T-helper 9 cell (primary cell): ENCODE measurements around the gene EEF1B2.
A peak's percentile ranks its signal among the peaks of the same experiment; 100 is the strongest.
"Not testable (repeated sequence)": the region's sequence is repeated elsewhere in the genome, so short reads cannot be mapped to it uniquely, and the experiment has no call there.

Source experiments
- DNase-seq: peaks from one replicate; pipeline ENCODE4 v3.0.0-alpha.2; 2020
- total RNA-seq, 2 donors: gene quantifications; one replicate each; lab custom pipeline; 2026; lab: John Stamatoyannopoulos, UW

EEF1B2 gene
- total RNA-seq = 544 to 618 reads per million in 2 donors

DNA sequence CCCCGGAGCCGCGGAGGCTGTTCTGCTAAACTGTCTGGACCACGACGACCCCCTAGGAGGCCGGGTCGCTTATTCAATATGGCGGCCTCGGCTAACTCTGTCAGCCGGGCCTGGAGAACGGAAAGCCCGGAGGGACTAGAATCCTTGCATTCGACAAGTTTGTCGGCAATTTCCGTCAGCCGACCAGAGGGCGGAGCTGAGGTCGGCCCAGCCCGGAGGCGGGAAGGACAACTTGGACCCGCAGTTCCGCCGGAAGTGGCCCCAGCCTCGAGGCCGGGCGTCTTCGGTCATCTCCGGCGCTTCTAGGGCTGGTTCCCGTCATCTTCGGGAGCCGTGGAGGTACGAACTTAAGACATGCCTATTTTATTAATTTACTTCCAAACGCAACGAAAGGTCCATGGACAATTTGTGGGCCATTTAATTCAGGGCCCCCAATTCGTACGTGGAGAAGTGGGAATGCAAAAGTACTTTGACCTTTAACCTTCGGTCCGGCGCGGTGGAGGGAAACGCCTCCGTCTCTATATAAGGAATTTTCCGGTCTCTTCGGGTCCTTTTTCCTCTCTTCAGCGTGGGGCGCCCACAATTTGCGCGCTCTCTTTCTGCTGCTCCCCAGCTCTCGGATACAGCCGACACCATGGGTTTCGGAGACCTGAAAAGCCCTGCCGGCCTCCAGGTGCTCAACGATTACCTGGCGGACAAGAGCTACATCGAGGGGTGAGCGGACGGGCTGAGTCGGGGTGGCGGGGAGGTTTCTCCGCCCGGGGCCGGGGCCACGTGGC, at the start of gene EEF1B2, which contains the start of gene NDUFS1:
EEF1B2 (plus strand) TSS at position 550 of the 779 bp plus-strand sequence; CDS start at position 635, 85 bp downstream.
NDUFS1 (minus strand) TSS at position 99 of the 779 bp plus-strand sequence. CDS start 5,766 bp downstream, outside the sequence.
- DNase-seq = peak; percentile 93

DNA sequence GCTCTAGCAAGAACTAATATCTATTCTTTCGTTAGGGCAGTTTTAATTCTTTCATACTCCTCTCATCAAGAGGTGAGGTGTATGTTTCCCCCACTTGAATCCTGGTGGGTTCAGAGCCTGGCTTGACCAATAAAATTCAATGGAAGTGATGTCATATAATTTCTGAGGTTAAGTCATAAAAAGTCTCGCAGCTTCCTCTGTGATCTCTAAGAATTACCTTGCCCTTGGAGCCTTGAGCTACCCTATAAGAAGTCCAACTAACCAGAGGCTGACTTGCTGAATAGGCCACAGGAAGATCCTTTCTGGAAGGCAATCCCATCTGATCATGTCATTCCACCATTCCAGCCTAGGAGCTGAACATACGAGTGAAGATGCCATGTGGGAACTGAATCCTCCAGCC, 47.6 kb upstream of the EEF1B2 start:
- DNase-seq = no peak

DNA sequence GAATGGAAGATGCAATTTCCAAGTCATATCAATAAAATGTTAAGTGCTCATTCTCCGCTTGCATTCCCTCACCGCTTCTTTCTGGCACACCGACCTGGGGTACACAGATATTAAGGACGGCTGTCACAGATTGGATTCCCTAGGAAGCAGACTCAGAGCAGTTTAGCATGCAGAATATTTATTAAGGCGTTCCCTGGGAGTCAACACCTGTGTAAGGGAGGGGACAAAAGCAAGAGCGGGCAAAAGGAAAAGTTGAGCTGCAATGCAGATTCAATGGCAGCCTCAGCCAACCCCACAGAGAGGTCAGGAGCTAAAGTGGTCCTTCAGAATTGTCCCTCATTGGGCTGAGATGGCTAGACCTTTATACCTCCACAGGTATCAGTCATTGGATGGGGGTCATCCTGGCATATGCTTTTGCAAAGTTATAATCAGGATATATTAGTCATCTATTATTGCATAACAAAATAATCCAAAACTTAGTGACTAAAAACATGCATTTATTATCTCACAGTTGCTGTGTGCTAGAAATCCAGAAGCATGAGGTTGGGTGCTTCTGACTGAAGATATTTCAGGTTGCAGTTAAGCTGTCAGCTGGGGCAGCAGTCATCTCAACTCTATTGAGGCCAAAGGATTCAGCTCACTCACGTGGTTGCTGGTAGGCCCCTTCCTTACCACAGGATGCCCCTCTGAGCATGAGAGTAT, 46.7 kb upstream of the EEF1B2 start:
- DNase-seq = no peak

DNA sequence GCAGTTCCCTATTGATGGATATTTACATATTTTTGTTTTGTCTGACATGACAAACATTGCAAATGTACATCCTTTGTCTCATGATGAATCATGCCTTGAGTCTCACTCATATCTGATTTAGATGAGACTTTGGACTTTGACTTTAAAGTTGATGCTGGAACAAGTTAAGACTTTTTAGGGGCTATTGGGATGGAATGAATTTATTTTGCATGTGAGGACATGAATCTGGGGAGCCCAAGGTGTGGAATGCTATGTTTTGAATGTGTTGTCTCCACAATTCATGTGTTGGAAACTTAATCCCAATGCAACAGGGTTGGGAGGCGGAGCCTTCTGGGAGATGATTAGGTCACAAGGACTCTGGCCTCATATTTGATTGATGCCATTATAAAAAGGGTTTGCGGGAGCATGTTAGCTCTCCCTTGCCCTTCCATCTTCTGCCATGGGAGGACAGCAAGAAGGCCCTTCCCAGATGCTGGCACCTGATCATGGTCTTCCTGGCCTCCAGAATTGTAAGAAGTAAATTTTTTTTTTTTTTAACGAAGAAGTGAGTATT, 44.6 kb upstream of the EEF1B2 start:
- no peak for DNase-seq

DNA sequence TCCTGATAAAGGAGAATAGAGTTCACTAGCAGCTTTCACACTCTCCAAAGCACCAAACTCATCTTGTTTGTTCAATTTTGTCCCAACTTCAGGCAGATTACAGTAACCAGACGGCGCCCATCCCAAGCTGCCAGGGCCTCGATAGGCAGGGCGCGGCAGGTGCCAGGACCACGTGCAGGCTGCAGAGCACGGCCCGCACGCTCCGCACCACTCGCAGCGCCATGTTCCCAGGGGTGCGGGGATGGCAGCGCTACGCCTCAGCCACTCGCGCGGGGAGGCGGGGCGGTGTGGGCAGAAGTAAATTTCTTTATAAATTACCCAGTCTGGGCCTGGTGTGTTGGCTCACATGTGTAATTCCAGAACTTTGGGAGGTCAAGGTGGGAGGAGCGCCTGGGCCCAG, 43.4 kb upstream of the EEF1B2 start:
- no peak for DNase-seq

DNA sequence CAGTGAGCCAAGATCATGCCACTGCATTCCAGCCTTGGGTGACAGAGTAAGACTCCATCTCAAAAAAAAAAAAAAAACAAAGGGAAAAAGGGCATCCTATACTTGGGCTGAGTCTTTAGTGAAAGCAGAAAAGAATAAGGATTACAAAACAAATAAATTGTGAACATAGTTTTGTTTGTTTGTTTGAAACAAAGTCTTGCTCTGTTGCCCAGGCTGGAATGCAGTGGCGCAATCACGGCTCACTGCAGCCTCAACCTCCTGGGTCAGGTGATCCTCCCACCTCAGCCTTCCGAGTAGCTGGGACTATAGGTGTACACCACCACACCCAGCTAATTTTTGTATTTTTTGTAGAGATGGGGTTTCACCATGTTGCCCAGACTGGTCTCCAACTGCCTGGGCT, 37.1 kb upstream of the EEF1B2 start:
- not testable (repeated sequence) for DNase-seq

DNA sequence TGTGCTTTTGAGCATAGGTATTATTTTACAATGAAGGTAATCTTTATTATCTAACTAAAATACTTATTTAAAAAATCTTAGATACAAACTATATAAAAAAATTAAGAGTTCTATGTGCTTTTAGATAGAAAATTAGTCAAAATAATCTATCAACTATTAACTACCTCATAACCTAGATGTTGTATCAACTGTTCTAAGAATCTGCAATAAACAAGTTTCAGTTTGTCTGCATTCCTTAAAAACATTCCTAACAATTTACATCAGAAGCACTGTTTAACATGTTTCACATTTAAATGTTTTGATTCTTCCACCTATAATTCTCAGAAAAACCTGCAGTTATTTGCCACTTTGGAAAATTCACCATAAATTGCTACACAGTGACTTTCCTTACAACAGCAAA, 33.8 kb upstream of the EEF1B2 start:
- no peak for DNase-seq

DNA sequence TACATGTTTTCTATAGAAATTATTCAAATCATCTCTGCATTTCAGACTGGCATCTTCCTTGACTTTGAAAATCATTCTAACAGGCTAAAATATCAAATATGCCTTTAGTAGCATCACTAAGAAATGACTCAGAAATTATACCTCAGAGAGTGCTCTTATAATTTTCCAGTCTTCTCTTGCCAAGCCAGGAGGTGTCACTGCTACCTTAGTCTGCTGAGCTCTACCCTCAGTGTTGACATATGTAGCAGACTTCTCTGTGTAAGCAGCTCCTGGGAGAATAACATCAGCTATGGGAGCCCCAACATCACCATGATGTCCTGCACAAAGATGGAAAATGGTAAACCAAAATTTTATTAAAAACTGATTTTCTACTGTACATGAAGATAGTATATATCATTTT, 32.0 kb upstream of the EEF1B2 start:
- no peak for DNase-seq

DNA sequence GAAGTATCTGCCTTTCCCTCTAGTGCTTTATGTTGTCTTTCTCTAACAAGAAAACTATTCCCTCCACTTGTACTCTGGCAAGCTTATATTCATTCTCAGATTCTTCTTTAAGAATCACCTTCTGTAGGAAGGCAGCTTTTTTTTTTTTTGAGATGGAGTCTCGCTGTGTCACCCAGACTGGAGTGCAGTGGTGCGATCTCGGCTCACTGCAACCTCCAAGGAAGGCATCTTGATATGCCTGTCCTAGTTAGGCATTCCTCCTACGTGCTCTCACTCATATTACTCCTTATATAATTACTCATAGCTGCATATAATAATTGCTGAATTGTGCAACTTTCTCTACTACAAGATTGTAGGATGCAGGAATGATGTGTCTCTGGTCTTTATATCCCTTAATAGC, 16.2 kb upstream of the EEF1B2 start:
- DNase-seq = no peak

DNA sequence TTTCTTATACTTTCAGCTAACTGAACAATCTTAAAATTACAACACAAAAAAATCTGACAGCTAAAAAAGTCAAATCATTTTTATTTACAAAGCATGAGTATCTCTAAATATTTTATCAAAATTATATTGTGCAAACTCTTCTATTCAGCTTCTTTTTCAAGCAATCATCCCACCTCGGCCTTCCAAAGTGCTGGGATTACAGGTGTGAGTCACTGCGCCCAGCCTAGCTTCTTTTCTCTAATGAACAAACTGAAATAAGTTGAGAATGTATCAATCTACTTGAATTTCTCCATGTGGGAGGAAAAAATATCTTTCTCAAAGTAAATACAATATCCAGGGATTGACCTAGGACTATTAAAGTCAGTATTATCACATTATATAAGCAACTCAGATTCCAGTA, 15.3 kb upstream of the EEF1B2 start:
- no peak for DNase-seq

DNA sequence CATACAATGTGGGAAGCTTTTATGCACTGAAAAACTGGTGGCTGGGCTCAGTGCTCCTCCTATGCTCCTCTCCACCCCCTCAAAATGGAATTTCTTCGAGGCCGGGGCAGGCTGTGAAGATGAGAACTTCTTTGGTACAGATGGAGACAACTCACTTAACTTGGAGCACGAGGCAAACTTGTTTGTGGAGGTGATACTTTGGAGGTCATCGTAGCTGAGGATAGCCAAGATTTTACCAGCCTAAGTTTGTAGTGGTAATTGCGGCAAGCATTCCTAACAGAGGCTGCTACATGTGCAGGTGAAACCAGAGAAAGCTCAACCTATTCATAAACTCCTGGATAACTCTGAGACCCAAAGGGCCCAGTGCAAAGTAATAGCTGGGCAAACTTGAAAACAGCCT, 14.0 kb upstream of the EEF1B2 start:
- DNase-seq = no peak

DNA sequence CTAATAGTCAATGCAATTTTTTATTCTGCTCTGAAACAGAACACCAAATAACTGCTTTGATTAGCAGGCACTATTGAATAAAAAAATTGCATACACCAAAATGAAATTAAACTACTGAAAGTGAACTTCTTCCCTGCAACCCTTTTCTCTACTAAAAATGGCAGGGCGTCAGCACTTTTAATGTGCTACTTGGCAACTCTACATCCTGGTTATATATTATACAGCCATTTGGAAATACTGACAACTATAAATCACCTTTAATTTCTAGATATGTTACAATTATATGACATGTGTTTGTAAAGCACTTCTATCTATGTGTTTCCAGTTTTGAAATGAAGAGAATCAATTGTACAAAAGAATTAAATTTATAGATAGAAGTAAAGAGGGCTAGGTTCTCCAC, 10.4 kb upstream of the EEF1B2 start:
- DNase-seq = no peak

DNA sequence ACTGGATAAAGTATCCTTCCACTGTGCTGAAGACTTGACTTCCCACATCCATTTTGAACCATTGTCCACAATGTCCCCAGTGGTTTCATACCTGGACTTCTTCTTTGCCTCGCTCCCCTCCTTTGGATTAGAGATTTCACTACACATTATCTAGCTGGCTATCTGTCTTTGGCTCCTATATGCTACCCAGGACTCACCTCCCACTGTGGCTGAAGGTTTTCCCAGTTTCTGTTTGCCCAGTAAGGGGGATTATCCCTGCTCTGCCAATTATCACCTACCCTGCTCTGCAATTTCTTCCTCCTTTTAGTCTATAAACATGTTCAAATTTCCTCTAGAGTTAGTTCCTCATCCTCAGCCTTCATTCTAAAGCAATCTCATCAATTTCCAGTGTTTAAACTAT, 9.5 kb upstream of the EEF1B2 start:
- DNase-seq = no peak

DNA sequence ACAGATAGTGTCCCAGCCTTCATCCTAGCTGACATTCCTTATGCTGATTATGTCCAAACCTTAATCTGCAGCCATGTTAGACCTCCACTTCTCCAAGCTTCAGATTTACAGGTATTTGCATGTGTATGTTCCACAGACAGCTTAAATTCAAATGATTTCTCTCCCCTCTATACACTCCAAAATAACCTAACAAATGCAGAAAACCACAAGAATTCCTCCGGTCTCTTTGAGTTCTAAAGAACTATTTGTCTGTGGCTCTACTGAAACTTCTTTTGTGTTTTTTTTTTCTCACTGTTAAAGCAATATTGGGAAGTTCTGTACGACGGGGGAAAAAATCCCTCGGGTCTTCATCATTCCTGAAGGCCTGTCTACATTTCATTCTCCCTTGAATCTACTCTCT, 9.1 kb upstream of the EEF1B2 start:
- DNase-seq = no peak

DNA sequence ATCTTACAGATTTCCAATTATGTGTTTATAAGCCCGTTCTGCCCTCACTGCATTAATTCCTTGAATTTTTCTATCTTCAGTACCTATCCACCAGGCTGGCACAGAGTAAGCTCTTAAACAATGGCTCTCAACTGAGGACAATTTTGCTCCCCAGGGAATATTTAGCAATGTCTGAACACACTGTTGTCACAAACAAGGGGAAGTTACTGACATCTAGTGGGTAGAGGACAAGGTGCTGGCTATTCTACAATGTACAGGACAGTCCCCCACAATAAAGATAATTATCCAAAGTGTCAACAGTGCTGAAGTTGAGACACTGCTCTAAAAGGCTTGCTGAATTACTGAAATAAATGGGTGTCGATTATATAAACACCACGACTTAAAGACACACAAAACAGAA, 5.5 kb upstream of the EEF1B2 start:
- no peak for DNase-seq

DNA sequence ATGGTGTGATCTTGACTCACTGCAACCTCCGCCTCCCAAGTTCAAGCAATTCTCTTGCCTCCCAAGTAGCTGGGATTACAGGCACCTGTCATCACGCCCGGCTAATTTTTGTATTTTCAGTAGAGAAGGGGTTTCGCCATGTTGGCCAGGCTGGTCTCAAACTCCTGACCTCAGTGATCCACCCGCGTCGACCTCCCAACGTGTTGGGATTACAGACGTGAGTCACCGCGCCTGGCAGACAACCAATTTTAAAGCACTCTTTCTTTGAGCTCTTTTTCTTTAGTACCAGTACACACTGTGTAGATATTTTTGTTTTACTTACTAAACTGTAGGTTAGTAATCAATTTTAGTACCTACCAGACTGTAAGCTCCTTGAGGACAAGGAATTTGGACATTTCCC, 2.7 kb upstream of the EEF1B2 start:
- DNase-seq = not testable (repeated sequence)

DNA sequence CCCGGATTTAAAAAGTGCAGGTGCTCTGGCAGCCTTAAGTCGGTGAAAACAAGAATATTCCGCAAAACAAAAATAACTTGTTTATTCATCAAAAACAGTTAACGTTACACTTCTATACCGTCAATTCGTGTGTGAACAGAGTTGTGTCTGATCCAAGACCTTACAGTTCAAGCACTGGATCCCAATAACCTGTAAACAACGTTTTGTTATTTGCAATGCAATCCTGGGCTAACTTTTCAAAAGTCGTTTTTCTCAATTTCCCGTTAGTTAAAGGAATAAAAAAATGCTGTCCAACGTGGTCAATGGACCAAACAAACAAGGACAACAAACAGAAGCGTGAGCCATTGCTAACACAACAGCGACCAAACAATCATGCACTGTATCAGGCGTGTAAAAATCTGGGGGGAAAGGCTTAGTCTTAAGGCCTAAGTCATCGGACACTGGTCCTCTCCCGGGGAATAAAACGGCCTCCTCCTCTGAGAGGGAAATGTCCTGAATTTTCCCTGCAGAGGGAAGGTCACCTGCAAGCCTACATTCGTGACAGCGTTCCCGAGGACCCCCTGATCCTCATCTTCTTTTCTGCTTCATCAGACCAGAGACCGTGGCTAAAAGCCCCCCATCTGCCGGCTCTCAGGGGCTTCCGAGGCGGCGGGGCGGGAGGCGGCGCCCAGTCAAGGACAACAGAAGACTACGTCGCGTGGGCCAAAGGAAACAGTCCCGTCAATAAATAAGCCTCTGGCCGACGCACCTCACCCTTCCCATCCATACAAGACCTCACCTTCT, 941 bp upstream of the EEF1B2 start:
- no peak for DNase-seq

DNA sequence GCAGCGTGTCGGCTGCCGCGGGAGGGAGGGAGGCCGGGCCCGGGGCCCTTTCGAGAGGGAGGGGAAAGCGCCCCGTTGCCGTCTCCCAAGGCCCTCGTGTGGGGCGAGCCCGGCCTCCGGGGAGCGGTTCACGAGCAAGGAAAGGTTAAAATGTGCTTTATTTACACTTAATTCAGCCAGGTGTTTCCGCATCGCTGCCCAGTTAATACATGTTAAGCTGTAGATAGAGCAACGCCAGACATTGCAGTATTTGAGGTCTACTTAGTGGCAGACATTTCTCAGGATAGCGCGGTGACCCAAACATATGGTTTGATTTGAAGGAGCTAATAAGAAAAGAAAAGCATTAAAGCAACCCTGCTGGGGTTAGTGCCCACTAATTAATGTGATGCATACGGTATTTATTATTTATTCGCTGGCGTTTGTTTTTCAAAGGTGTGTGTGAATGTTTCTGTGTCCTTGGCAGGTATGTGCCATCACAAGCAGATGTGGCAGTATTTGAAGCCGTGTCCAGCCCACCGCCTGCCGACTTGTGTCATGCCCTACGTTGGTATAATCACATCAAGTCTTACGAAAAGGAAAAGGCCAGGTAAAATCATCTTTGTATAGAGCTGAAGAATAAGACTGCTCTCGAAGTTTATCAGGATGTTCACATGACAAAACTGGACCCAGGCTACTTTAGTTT, 571 bp downstream of the EEF1B2 start:
- DNase-seq = no peak

DNA sequence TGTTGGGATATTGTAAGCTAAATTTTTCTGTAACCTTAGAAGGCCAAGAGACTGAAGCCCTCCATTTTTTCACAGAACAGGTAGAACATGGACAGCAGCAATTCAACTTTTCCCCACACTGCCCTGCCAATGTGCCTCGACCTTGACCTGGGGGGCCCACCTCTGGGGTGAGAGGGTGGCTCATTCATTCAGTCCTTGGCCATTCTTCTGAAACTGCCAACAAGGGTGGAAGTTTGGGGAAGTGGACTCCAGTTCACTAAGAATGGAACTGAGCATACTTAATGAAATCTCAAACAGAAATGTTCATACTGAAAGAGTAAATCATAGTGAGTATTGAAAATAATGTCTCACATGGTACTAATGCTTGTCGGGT, 1.1 kb downstream of the EEF1B2 start:
- no peak for DNase-seq

DNA sequence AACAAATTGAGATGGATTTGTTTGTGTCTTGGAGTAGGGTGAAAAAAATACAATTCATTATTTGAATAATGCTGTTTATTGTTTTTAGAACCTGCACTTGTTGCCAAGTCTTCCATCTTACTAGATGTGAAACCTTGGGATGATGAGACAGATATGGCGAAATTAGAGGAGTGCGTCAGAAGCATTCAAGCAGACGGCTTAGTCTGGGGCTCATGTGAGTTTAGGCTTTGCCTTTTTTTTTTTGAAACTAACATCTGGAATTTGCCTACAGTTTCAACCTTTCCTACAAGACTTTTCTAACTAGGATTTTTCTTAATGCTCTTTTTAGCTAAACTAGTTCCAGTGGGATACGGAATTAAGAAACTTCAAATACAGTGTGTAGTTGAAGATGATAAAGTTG, 2.7 kb downstream of the EEF1B2 start:
- not testable (repeated sequence) for DNase-seq

DNA sequence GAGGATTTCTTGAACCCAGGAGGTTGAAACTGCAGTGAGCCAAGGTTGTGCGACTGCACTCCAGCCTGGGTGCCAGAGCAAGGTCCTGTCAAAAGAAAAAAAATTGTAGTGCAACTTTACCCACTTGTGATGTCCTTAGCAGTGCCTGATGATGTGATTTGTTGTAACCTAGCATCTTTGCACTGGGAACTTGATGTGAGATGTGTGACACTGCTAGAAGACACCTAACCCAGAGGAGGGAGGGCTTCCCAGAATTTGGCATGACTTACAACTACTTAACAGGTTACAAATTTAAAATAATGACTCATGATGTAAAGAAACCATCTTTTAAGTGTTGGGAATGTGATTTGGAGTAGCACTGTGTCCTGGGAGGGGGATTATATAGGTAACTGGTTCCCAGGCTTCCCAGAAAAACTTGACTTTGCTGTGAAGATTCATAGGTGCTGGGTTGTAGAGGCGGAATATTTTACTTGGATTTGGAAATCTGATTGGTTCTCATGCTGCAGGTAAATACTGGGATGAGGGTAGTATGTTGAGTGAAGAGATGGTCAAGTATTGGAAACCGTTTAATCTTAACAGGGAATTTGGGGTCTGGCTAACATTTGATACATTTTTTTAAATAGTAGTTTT, 3.7 kb downstream of the EEF1B2 start:
- DNase-seq = no peak

DNA sequence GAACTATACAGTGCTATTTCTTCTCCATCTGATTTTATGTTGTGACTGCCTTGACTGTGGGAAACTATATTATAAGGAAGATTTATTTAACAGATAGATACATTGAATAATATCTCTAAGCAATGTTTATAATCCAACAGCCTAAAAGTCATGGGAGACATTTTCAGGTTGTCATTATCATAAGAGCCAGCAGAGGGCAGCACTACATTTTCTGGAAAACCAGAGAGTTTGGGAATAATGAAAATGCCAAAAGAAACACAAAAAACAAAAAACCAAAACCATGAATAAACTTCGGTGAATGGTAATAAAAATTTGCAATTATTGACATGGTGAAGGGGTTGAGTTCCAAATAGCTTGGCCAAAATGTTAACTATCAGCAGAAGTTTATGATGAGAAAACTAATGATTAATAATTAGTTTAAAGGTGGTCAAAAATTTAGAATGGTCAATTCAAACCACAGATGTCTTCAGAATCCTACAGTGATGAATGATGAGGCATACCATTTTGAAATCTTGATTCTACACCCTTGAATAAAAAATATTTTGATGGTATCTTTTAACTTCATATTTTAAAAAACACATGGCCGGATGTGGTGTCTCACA, 4.7 kb downstream of the EEF1B2 start:
- DNase-seq = peak; percentile 27
